ENCODE results near the gene RBMY1D. TPM values are rescaled to one million over a fixed set of nuclear protein-coding genes. Genes with fewer than 3 reads are reported as not detected.

The RBMY1D gene
- total RNA-seq, 2 experiments from 2014 or later, result not detected

DNA sequence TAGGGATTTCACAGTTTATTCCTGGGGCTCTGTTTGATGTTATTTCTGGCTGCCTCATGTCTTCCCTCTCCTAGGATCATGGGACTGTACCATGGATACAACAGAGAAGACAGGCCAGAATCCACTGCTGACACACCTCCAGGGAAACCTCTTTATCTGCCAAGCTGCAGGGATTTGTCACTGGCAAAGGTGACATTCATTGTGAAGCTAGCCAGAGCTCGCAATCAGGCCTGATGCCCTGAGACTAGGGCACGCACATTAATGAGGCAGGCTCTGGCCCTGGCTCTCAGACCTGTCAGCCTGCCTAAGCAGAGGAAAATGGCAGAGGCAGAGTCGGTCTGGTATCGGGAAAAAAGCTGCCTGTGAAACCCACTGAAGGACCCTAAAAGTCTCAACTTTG lies 52.2 kb downstream of the RBMY1D start:
- H3K27ac Mint-ChIP-seq, result no peak overlapping the region
- no peaks in the 10 kb centered on the region for H3K36me3 Mint-ChIP-seq (ENCODE audit: low read depth)
- no peaks in the 10 kb centered on the region for H3K36me3 ChIP-seq (ENCODE audit: insufficient read depth, low read length)
- H3K27ac ChIP-seq (ENCODE audit: low read depth in 1 of 2, low read length in 2 of 2), result no peak overlapping the region
- ATAC-seq (ENCODE audit: poor library complexity) (no peak), DNase-seq (no peak)
- intact Hi-C loops (cut with DNase I, micrococcal nuclease), result no loop called here
- no peaks in the 10 kb centered on the region for H3K4me1 Mint-ChIP-seq (ENCODE audit: low read depth)
- H3K4me3 Mint-ChIP-seq, result no peak overlapping the region
- H3K27me3 ChIP-seq (ENCODE audit: control insufficient read depth in 1 of 2, insufficient read depth in 2 of 2, low read length in 2 of 2), result no peaks in the 10 kb centered on the region
- H3K9me3 Mint-ChIP-seq, result no peaks in the 10 kb centered on the region
- ChIA-PET CTCF (no interaction called here), POLR2A (no interaction called here)
- TF ChIP-seq, protein P1, sequence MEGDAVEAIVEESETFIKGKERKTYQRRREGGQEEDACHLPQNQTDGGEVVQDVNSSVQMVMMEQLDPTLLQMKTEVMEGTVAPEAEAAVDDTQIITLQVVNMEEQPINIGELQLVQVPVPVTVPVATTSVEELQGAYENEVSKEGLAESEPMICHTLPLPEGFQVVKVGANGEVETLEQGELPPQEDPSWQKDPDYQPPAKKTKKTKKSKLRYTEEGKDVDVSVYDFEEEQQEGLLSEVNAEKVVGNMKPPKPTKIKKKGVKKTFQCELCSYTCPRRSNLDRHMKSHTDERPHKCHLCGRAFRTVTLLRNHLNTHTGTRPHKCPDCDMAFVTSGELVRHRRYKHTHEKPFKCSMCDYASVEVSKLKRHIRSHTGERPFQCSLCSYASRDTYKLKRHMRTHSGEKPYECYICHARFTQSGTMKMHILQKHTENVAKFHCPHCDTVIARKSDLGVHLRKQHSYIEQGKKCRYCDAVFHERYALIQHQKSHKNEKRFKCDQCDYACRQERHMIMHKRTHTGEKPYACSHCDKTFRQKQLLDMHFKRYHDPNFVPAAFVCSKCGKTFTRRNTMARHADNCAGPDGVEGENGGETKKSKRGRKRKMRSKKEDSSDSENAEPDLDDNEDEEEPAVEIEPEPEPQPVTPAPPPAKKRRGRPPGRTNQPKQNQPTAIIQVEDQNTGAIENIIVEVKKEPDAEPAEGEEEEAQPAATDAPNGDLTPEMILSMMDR (IDR thresholded peaks at IDR 0.05), result no peak
- H3K4me1 ChIP-seq (ENCODE audit: insufficient read depth, low read length), result no peaks in the 10 kb centered on the region
- H3K4me3 ChIP-seq (ENCODE audit: low read length), result no peak overlapping the region
- no peaks in the 10 kb centered on the region for H3K27me3 Mint-ChIP-seq
- H3K9me3 ChIP-seq (ENCODE audit: control insufficient read depth in 1 of 2, insufficient read depth in 1 of 2, low read length in 2 of 2), result no peaks in the 10 kb centered on the region

DNA sequence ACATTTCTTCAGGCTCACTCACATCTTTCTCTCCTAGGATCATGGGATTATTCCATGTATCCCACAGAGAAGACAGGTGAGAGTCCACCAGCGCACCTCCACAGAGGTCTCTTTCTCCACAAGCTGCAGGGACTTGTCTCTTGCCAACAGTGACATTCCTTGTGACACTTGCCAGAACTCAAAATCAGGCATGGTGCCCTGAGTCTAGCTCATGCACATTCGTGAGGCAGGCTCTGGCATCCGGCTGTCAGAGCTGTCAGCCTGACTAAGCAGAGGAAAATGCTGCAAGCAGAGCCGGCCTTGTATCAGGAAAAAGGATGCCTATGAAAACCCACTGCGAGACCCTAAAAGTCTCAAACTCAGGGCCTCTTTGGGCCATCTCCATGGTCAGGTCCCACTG lies 54.8 kb downstream of the RBMY1D start:
- ATAC-seq (ENCODE audit: poor library complexity) (no peak), DNase-seq (no peak)
- no peaks in the 10 kb centered on the region for H3K4me1 Mint-ChIP-seq (ENCODE audit: low read depth)
- Histone ChIP-seq H3K27me3 (ENCODE audit: control insufficient read depth in 1 of 2, insufficient read depth in 2 of 2, low read length in 2 of 2) (no peaks in the 10 kb centered on the region), H3K27ac (ENCODE audit: low read depth in 1 of 2, low read length in 2 of 2) (no peak overlapping the region), H3K4me3 (ENCODE audit: low read length) (no peak overlapping the region), H3K4me1 (ENCODE audit: insufficient read depth, low read length) (no peaks in the 10 kb centered on the region), H3K9me3 (ENCODE audit: control insufficient read depth in 1 of 2, insufficient read depth in 1 of 2, low read length in 2 of 2) (no peaks in the 10 kb centered on the region), H3K36me3 (ENCODE audit: insufficient read depth, low read length) (no peaks in the 10 kb centered on the region)
- CTCF ChIA-PET, result no interaction called here
- H3K27me3 Mint-ChIP-seq, result no peaks in the 10 kb centered on the region
- no peaks in the 10 kb centered on the region for H3K9me3 Mint-ChIP-seq
- no peaks in the 10 kb centered on the region for H3K36me3 Mint-ChIP-seq (ENCODE audit: low read depth)
- no peak overlapping the region for H3K4me3 Mint-ChIP-seq
- POLR2A ChIA-PET, result no interaction called here
- intact Hi-C loops (cut with DNase I, micrococcal nuclease), result no loop called here
- no peak overlapping the region for H3K27ac Mint-ChIP-seq
- TF ChIP-seq, protein P1 (IDR thresholded peaks at IDR 0.05), result no peak

DNA sequence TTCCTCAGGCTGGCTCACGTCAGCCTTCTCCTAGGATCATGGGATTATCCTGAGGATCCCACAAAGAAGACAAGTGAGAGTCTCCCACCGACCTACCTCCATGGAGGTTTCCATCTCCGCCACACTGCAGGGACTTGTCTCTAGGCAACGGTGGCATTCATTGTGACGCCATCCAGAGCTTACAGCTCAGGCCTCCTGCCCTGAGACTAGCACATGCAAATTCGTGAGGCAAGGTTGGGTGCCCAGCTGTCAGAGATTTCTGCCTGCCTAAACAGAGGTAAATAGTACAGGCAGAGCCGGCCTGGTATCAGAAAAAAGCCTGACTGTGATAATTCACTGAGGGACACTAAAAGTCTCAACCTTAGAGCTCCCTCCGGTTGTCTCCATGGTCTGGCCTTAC lies 58.0 kb downstream of the RBMY1D start:
- ATAC-seq (ENCODE audit: poor library complexity) (no peak), DNase-seq (no peak)
- ChIA-PET POLR2A (no interaction called here), CTCF (no interaction called here)
- Histone ChIP-seq H3K36me3 (ENCODE audit: insufficient read depth, low read length) (no peaks in the 10 kb centered on the region), H3K9me3 (ENCODE audit: control insufficient read depth in 1 of 2, insufficient read depth in 1 of 2, low read length in 2 of 2) (no peaks in the 10 kb centered on the region), H3K27me3 (ENCODE audit: control insufficient read depth in 1 of 2, insufficient read depth in 2 of 2, low read length in 2 of 2) (no peaks in the 10 kb centered on the region), H3K4me1 (ENCODE audit: insufficient read depth, low read length) (no peaks in the 10 kb centered on the region), H3K27ac (ENCODE audit: low read depth in 1 of 2, low read length in 2 of 2) (no peak overlapping the region), H3K4me3 (ENCODE audit: low read length) (no peak overlapping the region)
- intact Hi-C loops (cut with DNase I, micrococcal nuclease), result no loop called here
- Mint-ChIP-seq H3K36me3 (ENCODE audit: low read depth) (no peaks in the 10 kb centered on the region), H3K27ac (no peak overlapping the region), H3K4me3 (no peak overlapping the region), H3K9me3 (no peaks in the 10 kb centered on the region), H3K4me1 (ENCODE audit: low read depth) (no peaks in the 10 kb centered on the region), H3K27me3 (no peaks in the 10 kb centered on the region)
- TF ChIP-seq, protein P1 (IDR thresholded peaks at IDR 0.05), result no peak
